ENCODE measurements around the gene CCDC186.
"Not testable (repeated sequence)": the region's sequence is repeated elsewhere in the genome, so short reads cannot be mapped to it uniquely, and the experiment has no call there.

CCDC186 gene

DNA sequence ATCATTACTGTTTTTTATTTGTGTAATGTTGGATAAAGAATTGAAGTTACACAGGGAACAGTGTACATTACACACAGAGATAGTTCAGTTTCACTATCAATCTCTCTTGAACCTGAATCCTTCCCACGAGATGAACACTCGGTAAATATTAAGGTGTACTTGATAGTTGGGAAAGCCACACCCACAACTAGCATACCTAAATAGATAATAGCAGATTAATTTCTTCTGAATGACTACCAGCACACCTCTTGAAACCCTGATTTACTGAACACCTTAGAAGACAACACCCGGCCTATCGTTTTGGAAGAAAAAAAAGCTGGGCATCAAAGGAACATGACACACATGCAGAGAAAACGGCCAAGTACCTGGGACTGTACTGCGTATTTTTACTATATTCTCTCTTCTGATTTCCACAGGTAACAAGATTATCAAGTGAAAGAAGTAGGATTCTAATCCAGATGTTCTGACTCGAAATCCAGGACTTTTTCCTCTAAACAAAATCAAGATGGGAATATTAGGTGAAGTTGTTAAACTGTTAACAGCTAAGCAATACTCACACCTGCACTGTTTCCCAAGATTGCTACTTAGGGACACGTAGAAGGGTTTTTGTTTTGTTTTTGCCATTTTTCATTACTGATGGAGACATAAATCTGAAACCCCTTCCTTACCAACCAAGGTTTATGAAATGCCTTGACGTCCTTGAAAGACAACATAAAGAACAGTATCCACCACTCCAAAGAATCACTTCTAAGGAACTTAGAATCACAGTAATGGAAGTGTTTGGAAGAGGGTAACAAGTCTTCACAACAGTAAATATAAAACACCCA, 1.0 kb downstream of the CCDC186 start:
- DNase-seq, result no peak

DNA sequence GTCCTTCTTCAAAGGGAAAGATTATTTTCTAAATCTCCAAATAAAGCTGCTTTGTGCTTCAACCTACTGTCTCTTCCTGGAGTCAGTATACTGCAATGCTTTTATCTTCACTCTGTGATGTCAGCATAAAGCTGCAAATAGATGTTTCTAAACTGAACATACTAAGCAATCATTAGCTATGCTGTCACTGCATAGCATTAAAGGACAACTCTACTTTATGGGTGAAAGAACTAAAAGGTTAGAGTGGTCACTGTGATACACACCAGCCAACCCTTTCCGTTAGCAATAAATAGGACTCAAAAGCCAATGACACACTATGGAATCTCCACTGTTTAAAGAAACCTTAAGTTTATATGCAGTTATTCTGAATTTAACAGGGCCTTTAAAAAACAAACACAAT, 1.8 kb downstream of the CCDC186 start:
- no peak for DNase-seq

DNA sequence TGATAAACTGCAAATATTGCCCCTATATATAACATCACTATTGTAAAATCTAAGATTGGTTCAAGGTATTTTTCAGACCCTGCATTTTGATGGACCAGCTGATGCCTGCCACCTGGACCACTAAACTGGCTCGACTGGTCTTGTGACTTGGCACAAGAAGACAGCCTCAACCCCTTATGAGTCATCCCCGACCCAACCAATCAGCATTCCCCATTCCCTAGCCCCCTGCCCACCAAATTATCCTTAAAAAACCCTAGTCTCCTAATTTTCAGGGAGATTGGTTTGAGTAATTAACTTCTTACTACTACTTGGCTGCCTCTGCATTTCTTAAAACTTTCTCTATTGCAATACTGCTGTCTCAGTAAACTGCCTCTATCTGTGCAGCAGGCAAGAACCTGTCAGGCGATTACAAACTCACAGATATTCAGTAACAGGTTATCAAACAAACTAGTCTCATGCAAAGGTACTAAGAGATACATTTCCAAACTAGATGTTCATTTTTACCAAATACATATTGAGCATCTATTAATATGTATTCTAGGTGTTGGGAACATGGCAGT, 5.5 kb downstream of the CCDC186 start:
- DNase-seq, result no peak

DNA sequence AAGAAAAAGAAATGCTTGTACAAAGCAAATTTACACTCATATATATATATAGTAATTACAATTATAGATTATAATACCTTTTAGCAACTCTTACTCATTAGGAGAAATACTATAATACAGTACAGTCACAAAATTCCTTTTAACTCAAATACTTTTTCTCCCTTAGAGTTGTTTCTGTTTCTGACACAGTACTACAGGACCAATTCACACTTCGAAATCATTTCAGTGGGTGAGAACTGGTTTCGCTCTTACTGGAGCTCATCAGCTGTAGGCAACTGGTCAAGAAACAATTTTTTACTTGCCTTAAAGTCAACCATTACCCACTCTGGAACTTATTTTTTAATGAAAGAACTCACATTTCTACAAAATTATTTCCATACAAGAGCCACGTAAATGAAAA, 6.0 kb downstream of the CCDC186 start:
- DNase-seq, result no peak

DNA sequence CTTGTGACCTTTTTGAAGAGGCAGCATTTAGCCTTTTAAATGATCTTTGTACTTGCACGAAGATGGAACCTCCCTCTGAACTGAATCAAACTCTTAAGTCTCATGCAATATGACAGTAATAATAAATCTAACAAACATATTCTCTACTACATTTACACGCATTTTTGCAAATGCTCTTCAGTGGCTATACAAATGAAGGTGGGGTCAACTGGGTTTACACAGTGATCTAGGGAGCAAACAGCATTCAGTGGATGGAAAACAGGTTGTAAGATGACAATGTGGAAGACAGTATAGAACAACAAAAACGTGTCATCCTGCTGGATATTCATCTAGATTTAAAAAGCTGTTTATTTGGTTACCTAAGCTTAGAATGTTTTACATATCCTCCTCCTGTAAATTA, 7.5 kb downstream of the CCDC186 start:
- no peak for DNase-seq

DNA sequence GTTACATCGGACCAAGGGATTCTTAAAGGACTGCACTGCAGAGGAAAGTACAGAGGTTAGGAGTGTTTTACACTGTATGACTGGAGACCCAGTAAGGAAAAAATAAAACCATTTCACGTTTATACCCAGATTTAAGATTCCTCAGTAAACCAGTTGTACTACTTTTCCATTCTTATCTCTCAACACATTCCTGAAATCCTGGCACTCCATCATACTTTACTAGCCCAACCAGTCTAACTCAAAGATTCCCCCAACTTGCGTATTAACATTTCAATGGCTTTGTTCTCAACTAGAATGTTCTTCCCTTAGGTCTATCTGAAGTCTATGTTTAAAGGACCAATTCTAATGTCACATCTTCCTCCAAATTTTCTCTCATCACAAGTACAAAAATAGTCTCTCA, 8.0 kb downstream of the CCDC186 start:
- DNase-seq, result no peak

DNA sequence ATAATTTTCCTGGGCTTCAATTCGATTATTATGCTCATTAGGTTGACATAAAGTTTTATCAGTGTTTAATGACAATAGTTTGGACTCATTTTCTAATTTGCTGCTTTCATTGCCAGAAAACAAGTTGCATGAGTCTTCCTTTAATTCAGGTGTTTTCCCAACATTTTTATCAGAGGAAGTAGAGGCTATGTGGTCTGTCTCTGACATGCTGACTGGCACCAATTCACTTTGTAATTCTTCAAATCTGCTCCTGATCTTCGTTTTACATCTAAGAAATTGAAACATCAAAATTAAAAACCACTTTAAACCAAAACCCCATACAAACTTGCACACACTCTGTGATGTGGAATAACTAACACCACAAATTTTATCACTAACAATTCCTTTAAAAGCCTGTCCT, 10.9 kb downstream of the CCDC186 start:
- no peak for DNase-seq

DNA sequence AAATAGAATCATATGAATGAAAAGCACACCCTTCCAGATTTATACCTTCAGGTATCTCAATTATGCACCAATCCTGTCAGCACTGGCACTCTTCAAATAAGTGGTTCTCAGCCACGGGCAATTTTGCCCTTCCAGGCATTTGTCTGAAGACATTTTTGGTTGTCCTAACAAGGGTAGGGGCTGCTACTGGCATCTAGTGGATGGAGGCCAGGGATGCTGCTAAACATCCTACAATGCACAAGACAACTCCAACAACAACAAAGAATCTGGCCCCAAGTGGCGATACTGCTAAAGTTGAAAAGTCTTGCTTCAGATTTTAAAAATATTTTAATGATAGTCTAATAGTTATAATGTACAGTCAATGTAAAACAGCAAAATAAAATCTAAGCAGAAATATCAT, 16.1 kb downstream of the CCDC186 start:
- no peak for DNase-seq

DNA sequence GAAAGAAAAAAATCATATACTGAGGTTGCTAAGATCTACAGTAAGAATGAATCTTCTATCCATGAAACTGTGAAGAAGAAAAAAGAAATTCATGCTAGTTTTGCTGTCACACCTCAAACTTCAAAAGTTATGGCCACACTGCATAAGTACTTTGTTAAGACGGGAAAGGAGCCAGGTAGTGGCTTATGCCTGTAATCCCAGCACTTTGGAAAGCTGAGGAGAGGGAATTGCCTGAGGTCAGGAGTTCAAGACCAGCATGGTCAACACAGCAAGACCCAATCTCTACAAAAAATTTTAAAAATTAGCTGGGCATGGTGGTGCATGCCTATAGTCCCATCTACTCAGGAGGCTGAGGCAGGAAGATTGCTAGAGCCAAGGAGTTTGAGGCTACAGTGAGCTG, 22.1 kb downstream of the CCDC186 start:
- DNase-seq, result no peak

DNA sequence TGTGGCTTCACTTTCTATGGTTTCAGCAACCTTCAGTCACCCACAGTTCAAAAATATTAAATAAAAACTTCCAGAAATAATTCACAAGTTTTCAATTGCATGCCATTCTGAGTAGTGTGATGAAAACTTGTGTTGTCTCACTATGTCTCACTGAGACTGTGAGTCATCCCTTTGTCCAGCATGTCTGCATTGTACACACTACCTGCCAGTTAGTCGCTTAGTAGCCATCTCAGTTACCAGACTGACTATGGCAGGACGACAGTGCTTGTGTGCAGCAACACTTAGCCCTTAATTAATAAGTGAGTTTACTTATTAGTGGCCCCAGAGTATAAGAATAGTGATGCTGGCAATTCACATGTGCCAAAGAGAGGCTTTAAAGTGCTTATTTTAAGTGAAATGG, 22.5 kb downstream of the CCDC186 start:
- DNase-seq, result no peak

DNA sequence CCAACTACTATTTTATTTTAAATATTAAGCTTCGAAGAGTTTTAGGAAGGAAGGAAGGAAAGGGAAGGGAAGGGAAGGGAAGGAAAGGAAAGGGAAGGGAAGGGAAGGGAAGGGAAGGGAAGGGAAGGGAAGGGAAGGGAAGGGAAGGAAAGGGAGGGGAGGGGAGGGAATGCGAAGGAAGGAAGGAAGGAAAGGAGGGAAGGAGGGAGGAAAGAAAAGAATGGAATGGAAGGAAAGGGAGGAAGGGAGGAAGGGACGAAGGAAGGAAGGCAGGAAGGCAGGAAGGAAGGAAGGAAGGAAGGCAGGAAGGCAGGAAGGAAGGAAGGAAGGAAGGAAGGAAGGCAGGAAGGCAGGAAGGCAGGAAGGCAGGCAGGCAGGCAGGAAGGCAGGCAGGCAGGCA, 24.5 kb downstream of the CCDC186 start:
- not testable (repeated sequence) for DNase-seq

DNA sequence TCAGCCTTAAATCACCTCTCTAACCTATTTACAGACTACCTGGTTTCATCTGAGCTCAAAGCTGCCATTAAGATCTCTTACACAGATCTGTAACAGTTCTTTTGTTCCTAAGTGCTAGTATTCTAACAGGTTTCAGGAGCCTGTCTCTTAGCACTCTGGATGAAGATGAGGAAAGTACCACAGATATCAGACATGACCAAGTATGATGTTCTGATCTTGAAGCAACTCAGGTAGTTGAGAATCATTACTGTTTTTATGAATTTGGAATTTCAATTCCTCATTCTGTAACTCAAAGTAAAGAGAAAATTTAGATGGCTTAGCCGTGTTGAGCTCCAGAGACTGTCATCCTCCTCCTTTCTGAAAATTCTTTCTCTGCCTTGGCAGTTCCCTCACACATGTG, 30.8 kb downstream of the CCDC186 start:
- DNase-seq, result no peak

DNA sequence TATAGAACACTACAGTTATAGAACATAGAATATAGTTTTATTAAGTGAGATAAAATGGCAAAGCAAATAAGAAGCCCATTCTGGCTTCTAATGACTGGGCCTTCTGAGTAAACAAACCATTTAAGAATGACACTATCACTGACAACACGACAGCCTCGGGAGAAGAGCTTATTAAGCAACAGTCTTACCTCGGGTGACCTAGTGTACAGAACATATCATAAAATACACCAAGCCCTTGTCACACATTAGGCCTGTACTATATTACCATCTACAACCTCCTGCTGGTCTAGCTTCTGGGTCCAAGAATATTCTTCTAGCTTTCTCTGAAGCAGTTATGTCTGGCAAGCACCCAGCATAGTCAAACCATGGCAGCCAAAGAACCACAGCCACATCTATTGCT, 32.0 kb downstream of the CCDC186 start:
- no peak for DNase-seq

DNA sequence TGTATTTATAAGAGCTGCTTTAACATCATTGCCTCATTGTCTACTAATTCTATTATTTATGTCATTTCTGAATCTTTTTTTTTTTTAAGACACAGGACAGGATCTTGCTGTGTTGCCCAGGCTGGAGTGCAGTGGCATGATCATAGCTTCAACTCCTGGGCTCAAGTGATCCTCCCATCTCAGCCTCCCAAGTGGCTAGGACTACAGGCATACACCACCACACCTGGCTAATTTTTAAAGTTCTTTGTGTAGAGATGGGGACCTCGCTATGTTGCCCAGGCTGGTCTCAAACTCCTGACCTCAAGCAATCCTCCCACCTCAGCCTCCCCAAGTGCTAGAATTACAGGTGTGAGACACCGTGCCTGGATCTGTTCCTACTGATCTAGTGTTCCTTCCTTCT, 33.2 kb downstream of the CCDC186 start:
- DNase-seq, result not testable (repeated sequence)

DNA sequence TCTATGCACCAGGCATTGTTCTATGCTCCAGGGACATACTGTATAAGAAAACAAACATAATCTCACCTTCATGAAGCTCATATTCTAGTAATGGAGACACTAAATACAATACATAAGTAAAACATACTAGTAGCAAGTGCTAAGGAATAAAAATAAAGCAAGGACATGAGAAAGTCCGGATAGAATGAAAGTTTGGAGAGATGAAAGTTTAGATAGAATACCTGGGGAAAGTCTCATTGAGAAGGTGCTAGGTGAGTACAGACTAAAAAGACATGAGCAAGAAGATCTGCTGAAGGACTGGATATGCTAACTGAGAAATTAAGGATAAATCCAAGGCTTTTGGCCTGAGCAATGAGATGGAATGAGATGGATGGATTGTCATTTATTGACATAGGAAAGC, 34.0 kb downstream of the CCDC186 start:
- DNase-seq, result no peak

DNA sequence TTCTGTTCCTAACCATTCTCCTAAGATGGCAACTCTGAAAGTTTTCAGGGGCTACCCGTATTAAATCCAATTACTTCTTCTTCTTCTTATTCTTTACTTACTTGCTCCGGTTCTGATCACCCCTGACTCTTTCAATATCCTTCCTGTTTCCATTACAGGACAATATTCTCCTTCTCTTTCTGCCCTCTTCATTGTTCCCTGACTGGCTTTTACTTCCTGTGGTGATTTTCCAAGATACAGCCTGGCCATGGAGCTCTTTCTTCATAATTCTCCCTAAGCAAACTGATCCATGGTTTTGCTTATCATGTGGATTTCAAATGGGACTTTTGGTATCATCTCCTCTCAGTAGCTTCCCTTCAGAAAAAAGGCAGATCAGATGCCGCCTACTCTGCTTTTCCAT, 35.4 kb downstream of the CCDC186 start:
- DNase-seq, result no peak

DNA sequence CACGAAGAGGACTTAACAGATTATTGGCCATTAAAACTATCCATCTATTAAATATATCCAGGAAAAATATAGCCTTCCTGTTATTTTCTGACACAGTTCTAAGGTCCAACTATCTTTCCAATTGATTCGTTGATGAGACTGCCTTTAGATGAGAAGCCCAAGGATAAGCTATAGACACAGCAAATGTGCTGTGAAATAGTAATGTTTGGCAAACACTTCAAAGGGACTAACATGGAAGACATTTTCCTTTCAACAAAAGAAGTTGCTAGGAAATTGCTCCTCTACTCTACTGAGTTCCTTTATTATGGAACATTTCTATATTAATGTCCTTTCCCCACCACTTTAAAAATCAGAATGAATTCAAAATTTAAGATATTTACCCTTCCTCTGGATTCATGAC, 38.5 kb downstream of the CCDC186 start:
- DNase-seq, result no peak

DNA sequence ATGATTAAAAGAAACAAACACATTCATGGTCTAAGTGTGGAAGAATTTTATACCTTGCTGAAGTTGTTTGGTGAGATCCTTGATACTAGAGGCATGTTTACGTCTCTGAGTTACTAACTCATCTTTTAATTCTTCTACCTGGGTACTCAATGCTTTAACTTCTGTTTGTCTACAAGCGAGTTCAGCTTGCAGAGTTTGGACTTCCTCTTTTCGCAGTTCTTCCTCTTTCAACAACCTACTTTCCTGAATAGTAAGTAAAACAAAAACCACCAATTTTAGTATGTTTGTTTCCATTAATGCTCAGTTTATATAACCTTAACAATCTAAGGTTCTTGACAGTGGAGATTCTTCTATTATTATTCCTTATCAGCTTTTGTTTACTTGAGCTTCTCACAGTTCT, 42.9 kb downstream of the CCDC186 start:
- DNase-seq, result no peak

DNA sequence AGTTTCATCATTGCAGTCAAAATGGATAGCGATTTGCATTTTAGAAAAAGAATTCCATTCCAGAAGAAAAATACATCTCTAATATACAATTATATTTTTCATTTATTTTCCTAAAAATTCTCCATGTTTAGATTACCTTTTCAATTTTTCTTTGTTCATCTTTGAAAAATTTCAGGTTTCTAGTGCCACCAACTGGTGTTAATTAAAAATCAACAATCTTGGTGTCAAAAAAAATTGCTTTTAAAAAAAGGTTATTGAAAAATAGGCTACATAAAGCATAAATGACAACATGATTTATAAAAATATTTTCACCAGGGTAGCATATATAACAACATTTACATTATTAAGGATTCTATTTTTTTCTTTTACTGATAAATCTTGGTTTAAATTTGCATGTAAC, 53.0 kb downstream of the CCDC186 start:
- DNase-seq, result no peak

DNA sequence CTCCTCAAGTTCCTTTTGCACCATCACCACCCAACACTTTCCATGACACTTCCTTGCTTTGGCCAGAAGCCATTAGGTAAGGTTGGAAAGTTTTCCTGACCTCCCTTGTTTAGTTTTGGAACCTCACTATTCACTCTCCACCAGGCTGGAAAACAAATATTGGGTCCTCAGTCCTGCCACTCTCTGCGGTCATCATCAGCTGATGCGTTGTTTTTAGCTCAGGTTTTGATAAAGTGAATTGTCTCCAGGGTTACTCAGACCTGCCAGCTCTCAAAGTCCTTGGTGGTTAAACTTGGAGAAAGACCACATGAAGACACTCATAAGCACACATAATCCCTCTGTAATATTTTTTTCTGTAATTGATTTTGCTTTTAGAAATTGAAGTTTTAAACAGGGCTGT, 55.5 kb downstream of the CCDC186 start:
- DNase-seq, result no peak

DNA sequence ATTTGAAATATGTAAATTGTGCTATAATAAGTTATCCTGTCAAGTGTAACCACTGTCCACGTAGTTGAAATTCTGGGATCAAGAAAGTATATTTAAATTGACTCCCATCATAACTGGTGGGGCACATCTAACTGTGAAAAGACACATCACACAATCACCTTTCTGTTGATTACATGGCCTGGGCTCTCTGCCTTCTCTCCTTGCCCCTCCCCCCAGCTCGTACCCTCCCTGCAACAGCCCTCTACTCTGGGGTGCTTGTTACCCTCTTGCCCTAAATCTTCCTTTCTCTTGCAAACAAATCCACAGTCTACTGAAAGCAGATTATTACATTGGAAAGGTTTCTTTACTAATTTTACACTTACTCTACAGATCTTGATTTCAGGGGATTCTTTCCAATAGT, 56.3 kb downstream of the CCDC186 start:
- DNase-seq, result no peak

DNA sequence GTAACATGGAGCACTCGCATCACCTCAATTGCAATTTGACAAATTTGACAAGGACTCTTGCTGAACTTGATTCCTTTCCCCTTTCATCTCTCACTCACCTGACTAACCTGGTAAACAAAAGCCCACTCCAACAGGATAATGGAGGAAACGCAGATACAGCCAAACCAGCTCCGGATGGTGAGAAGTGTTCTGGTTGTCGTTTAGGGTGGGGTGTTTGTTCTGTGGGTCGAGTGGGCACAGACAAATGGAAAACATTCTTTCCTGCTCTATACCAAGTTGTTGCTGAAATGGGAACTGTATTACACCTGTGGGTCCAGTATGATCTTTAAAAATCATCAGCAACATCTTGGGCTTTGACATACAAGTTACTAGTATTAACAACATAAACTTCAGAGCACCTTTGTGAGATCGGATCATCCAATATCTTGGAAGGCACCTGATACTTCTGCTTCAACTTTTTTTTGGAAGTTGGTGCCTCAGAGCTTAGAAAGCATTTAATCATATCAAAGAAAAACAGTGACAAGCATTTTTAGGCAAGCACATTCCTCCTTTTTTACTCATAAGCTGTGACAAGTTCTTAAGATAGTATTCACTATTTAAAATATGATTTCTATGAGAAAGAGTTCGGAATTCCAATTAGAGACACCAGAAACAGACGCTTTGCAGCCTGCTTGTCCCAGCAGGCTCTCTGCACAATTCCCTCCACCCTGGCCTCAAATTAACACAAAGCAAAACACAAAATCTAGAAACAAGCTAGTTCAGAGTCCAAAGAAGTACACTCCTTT, 58.1 kb downstream of the CCDC186 start:
- DNase-seq, result no peak

DNA sequence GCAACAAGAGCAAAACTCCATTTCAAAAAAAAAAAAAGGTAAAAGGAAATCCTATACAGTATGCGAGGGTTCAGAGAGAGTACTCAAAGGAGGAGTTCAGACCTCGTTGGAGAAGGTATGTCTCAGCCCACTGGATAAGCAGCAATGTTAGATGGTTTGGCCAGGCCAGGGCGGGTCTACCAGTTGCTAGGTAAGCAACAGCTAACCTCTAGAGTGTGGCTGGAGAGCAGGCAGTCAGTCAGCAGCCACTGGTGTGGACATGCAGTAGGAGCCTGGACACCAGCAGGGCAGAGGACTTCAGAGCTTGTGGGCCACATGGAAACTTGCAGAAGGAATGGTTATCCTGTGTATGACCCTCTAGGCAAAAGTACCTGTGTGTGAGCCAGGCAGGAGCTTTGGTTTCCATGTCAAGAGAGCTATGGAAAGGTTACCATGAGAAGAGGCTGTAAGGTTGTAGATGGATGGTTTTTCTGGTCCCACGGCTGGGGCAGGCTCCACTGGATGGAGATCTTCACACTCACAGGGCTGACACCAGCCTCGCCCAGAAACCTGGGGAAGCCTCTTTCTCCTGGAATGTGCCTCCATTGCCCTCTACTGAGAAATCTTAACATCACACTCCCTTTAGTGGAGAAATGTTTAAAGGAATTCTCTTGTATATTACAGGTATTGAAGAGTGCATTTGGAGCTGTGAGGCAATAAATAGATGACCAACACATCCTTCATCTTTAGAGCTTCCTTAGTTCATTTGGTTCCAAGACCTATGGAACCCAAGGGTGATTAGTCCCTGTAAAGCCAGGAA, 63.6 kb downstream of the CCDC186 start:
- DNase-seq, result no peak
